ENCODE results near the gene CTTNBP2NL.
"Not testable (repeated sequence)": the region's sequence is repeated elsewhere in the genome, so short reads cannot be mapped to it uniquely, and the experiment has no call there.

Gene CTTNBP2NL

GRCh38 chr1:112470324-112470723, 74.3 kb downstream of the CTTNBP2NL start:
- not testable (repeated sequence) for DNase-seq

DNA sequence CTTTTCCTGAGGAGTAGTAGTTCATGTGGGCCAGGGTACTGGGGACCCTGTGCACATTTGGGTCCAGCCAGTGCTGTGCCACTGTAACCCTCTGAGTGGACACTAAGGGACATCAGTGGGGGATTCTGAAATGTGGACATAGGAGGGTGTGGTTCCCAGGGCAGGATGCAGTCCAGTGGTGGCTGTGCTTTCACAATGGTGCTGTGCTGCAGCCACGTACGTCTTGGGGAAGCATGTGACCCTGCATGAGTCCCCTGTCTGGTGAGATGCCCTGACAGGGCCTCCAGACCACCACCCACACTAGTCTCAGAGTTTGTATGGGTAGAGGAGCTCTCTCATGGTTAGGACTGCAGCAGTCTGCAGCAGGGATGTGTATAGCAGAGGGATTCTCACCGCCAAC, 75.0 kb downstream of the CTTNBP2NL start:
- DNase-seq: no peak

GRCh38 chr1:112472142-112472541, 76.1 kb downstream of the CTTNBP2NL start:
- DNase-seq: no peak

- no peak for DNase-seq
Observed at GRCh38 chr1:112477550-112477949, 81.5 kb downstream of the CTTNBP2NL start.

DNA sequence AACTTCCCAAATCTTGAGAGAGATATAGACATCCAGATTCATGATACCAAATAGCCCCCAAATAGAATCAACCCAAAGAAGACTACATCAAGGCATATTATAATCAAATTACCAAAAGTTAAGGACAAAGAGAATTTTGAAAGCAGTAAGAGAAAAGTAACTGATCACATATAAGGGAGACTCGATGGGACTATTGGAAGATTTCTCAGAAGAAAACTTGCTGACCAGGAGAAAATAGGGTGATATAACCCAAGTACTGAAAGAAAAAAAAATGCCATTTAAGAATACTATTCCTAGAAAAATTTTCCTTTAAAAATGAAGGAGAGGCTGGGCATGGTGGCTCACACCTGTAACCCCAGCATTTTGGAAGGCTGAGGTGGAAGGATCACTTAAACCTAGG, 82.3 kb downstream of the CTTNBP2NL start:
- DNase-seq: no peak

- not testable (repeated sequence) for DNase-seq
Observed at GRCh38 chr1:112486063-112486462, 90.0 kb downstream of the CTTNBP2NL start.

GRCh38 chr1:112487686-112488085, 91.7 kb downstream of the CTTNBP2NL start:
- not testable (repeated sequence) for DNase-seq

GRCh38 chr1:112488141-112488540, 92.1 kb downstream of the CTTNBP2NL start:
- DNase-seq: no peak

GRCh38 chr1:112492076-112492475, 96.1 kb downstream of the CTTNBP2NL start:
- no peak for DNase-seq

DNA sequence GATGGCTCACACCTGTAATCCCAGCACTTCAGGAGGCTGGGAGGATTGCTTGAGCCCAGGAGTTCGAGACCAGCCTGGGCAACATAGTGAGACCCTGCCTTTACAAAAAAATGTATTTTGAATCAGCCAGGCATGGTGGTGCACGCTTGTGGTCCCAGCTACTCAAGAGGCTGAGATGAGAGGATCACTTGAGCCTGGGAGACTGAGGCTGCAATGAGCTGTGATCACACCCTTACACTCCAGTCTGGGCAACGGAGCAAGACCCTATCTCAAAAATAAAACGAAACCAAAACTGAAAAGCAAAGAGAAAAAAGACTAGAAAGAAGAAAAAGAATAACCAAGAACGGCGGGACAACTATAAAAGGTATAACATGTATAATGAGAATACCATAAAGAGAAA, 97.3 kb downstream of the CTTNBP2NL start:
- DNase-seq: no peak

GRCh38 chr1:112496290-112496689, 100.3 kb downstream of the CTTNBP2NL start:
- no peak for DNase-seq

- peak; percentile 16 to 48 (median 27) for DNase-seq
Observed at GRCh38 chr1:112501810-112502641, 106.0 kb downstream of the CTTNBP2NL start.

DNA sequence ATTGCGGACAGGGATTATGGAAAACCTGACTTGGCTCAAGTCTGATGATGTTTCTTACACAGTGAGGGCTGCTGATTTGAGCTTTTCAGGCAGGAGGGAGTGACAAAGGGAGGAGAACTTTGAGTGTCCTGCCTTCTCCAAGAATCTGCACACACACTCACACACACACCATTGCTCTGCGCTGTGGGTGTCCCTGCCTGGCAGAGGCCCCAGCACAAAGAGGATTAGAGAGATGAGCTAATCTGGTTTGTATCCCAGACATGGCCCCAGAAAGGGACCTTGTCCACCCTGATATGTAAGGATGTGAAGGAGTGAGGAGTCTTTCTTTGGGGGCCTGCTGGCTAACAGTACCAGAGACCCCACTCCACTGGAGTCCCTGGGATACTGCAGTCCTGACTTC, 106.8 kb downstream of the CTTNBP2NL start:
- no peak for DNase-seq

DNA sequence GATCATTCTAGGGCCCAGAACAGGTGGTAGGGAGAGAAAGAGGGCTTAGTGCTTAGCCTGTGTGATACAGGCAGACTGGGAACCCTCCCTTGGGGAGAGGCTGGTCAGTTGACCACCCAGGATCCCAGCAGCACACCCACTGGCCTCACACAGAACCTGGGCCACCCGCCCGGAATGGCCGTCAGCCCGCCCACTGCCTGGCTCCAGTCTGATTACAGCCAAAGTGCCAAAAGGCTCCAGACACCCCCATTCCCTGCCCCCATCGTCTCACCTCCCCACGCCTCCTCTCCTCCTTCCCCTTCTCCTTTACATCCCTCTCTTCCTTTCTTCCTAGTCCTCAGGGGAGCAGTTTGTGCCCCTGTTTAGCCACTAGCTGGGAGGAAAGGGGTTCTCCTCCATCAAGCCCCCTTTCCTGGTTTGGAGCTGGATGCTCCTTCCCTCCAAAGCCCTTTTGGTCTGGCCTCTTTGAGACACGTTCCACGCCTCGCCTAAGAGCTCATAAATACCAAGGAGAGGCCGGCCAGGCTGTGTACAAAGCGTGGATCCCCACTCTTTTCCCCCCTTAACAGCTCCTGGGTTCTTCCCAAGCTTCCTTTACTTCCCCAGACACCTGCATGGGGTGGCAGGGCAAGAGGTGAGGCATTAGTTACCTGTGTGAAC, 108.1 kb downstream of the CTTNBP2NL start:
- DNase-seq: no peak

GRCh38 chr1:112504661-112505399, 108.8 kb downstream of the CTTNBP2NL start:
- no peak for DNase-seq

DNA sequence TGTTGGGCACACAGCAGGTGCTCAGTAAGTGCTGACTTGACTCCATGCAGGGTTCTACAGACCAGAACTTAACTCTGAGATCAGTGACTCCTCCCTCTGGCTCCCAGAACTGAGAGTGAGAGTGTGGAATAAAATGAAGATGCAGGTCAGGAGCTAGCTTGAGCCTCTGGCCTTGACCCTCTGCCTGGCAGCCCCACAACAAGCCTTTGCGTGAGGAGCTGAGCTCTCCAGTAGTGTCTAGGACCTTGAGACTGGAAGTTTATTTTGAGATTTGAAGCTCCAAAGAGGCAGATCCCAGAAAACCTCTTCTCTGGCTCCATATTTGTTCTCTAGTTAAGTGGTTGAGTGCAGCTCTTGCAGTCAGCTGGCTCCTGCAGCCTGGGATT, 109.4 kb downstream of the CTTNBP2NL start:
- DNase-seq: no peak

DNA sequence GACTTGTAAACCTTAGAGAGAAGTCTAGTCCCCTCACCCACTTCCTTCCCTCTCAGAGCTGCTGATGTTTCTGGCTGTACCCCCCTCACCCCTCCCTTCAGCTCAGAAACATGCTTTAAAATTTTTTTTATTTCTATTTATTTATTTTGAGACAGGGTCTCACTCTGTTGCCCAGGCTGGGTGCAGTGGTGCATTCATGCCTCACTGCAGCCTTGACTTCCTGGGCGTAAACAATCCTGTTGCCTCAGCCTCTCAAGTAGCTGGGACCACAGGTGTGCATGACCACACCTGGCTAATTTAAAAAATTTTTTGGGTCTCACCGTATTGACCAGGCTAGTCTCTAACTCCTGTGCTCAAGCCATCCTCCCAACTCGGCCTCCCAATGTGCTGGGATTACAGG, 109.9 kb downstream of the CTTNBP2NL start:
- no peak for DNase-seq

GRCh38 chr1:112506306-112506705, 110.3 kb downstream of the CTTNBP2NL start:
- no peak for DNase-seq

- DNase-seq: no peak
Observed at GRCh38 chr1:112506731-112507130, 110.7 kb downstream of the CTTNBP2NL start.

DNA sequence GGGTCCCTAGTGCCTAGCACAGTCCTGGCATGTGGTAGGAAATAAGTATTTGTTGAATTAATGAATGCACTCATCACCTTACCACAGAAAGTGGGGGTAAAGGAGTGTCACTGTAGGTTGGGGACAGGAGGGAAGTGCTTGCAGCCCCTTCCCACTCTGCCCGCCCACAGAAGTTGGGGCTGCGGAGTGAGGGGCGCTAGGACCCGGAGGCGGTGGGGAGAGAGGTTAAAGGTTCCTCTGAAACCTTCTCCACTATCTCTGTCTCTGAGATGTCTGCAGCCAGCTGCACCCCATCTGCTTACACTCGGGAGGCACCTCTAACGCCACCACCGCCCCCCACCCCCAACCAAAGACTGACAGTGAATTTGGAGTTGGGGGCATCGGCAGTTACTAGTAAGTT, 111.3 kb downstream of the CTTNBP2NL start:
- DNase-seq: no peak

- DNase-seq: peak in 3 of 5 experiments; percentile 4 to 11 (median 10)
Observed at GRCh38 chr1:112507921-112508277, 111.9 kb downstream of the CTTNBP2NL start.

- peak; percentile 17 to 60 (median 42) for DNase-seq
Observed at GRCh38 chr1:112508278-112509004, 112.4 kb downstream of the CTTNBP2NL start, which contains the start of gene WNT2B. TSS of gene WNT2B (plus strand) at chr1:112508965. CDS start at chr1:112509263, 298 bp downstream.
